Panc1 (cell line): ENCODE measurements around the gene KCNK5. TPM values are rescaled to one million over a fixed set of nuclear protein-coding genes. Genes with fewer than 3 reads are reported as not detected.

ENCODE experiments used
- ATAC-seq: fragments of 200-7000 bp; cut with Tn5 transposase; 2 replicates; pipeline ENCODE4 v1.9.1; 2020; ENCODE audit warnings: mild to moderate bottlenecking, moderate library complexity
- BruUV-seq: library from RNA; stranded (reverse); fragments of 400-500 nt; replicated peaks from 2 replicates; lab custom pipeline; 2021; lab: Mats Ljungman, UMichigan
- CTCF ChIA-PET: fragments of 300-600 bp; sonication (Branson Sonifier 250); formaldehyde crosslinking; loops from one replicate; lab custom pipeline; 2022; ENCODE audit warnings: antibody characterized with exemption; lab: Charles Lee
- POLR2A ChIA-PET: fragments of 300-600 bp; sonication (Branson Sonifier 250); formaldehyde crosslinking; loops from one replicate; lab custom pipeline; 2022; ENCODE audit warnings: antibody characterized with exemption; lab: Charles Lee
- DNase-seq: peaks from one replicate; pipeline ENCODE4 v3.0.0-alpha.2; 2010; ENCODE audit warnings: low read depth, low spot score
- H3K27ac ChIP-seq: 2 replicates; pipeline ENCODE4 v1.5.1; 2011; ENCODE audit warnings: mild to moderate bottlenecking, low read length, inconsistent platforms
- H3K27me3 ChIP-seq: fragments of 200-500 bp; sonication (Bioruptor generic); 2 replicates; pipeline ENCODE4 v1.6.0; 2014; ENCODE audit warnings: low read length, inconsistent platforms; ENCODE audit not compliant: control insufficient read depth, insufficient read depth
- H3K36me3 ChIP-seq: fragments of 200-500 bp; sonication (Bioruptor generic); 2 replicates; pipeline ENCODE4 v1.5.1; 2014; ENCODE audit warnings: inconsistent platforms, mild to moderate bottlenecking, low read length, moderate library complexity; ENCODE audit not compliant: control insufficient read depth, insufficient read depth
- H3K4me1 ChIP-seq: 2 replicates; pipeline ENCODE4 v1.5.1; 2011; ENCODE audit warnings: inconsistent platforms, mild to moderate bottlenecking, low read length, moderate library complexity; ENCODE audit not compliant: control insufficient read depth, insufficient read depth
- H3K4me3 ChIP-seq, 2 experiments: 2 replicates each; pipeline ENCODE4 v1.5.1; 2011 to 2012; ENCODE audit warnings: low read depth in 2 of 2, low read length in 2 of 2, mild to moderate bottlenecking in 2 of 2, inconsistent platforms in 1 of 2, moderate library complexity in 1 of 2
- H3K9me3 ChIP-seq: fragments of 200-500 bp; sonication (Bioruptor generic); 2 replicates; pipeline ENCODE4 v1.5.1; 2014; ENCODE audit warnings: low read depth, mild to moderate bottlenecking, inconsistent platforms, low read length, moderate library complexity; ENCODE audit not compliant: control insufficient read depth, insufficient read depth
- POLR2AphosphoS5 ChIP-seq: IDR thresholded peaks from 2 replicates; pipeline ENCODE4 v1.6.1; 2012; ENCODE audit warnings: mild to moderate bottlenecking, low read depth, low read length, moderate library complexity
- REST ChIP-seq, 2 experiments: IDR thresholded peaks; 2 replicates each; pipeline ENCODE4 v1.6.1; 2011 to 2012; ENCODE audit warnings: low read depth in 2 of 2, control low read depth in 1 of 2, low read length in 1 of 2, mild to moderate bottlenecking in 1 of 2, moderate library complexity in 1 of 2; ENCODE audit not compliant: insufficient read depth in 1 of 2
- SIN3A ChIP-seq: IDR thresholded peaks from 2 replicates; pipeline ENCODE4 v1.6.1; 2012; ENCODE audit warnings: low read depth, mild to moderate bottlenecking, low read length, moderate library complexity, borderline replicate concordance; ENCODE audit not compliant: insufficient read depth
- TCF7L2 ChIP-seq: IDR thresholded peaks from 2 replicates; pipeline ENCODE4 v1.6.1; 2011; ENCODE audit warnings: mild to moderate bottlenecking, low read depth, low read length, inconsistent platforms
- in situ Hi-C: cut with HindIII; loops from 2 replicates; pipeline ENCODE4 v1.10.0; 2016; ENCODE audit warnings: low sequenced_read_pairs, low pct_unique_long_range_greater_than_20kb
- intact Hi-C: fragments of 100-400 bp; cut with micrococcal nuclease; formaldehyde crosslinking; loops from one replicate; pipeline ENCODE4 v1.10.0; 2022; ENCODE audit not compliant: unreplicated experiment
- total RNA-seq: library from RNA; stranded (reverse); gene quantifications from one replicate; pipeline ENCODE4 v1.2.1, GENCODE V29; 2021; ENCODE audit not compliant: unreplicated experiment
- TF ChIP-seq, protein P1 (sequence below): fragments of 450-650 bp; IDR thresholded peaks from 2 replicates; pipeline ENCODE4 v1.5.1; 2017; ENCODE audit warnings: mild to moderate bottlenecking

Gene KCNK5
- total RNA-seq, 1 experiment from 2014 or later: 0.77 TPM

DNA sequence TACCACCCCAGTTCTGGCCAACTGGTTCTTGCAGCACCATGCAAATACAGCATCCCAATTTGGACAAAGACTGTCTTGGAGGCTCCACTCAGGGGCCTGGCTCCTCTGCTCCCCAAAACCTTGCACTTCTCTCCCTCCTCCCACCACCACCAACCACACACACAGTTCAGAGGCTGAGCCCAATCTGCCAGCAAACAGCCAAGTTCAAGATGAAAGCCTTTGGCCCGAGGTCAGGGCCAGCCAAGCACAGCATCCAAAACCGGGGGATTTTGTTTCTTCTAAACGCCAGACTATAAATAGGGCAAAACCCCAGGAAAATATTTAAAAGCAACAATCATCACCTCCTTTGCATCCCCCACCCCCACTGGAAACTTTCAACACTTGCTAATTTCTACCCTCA, 5.7 kb downstream of the KCNK5 start:
- Histone ChIP-seq H3K27me3 (peaks cover 7% of the 10 kb centered on the region), H3K9me3 (no peaks in the 10 kb centered on the region), H3K27ac (no peak overlapping the region), H3K4me1 (no peaks in the 10 kb centered on the region), H3K4me3 (no peak overlapping the region), H3K36me3 (no peaks in the 10 kb centered on the region)
- intact Hi-C loops: no loop called here
- ChIA-PET POLR2A (no interaction called here), CTCF (no interaction called here)
- TF ChIP-seq SIN3A (no peak), POLR2AphosphoS5 (no peak), TCF7L2 (no peak), REST (IDR thresholded peaks at IDR 0.05; ENCODE audit: insufficient read depth in 1 of 2, low read depth in 2 of 2, low read length in 1 of 2) (no peak)
- TF ChIP-seq, protein P1, sequence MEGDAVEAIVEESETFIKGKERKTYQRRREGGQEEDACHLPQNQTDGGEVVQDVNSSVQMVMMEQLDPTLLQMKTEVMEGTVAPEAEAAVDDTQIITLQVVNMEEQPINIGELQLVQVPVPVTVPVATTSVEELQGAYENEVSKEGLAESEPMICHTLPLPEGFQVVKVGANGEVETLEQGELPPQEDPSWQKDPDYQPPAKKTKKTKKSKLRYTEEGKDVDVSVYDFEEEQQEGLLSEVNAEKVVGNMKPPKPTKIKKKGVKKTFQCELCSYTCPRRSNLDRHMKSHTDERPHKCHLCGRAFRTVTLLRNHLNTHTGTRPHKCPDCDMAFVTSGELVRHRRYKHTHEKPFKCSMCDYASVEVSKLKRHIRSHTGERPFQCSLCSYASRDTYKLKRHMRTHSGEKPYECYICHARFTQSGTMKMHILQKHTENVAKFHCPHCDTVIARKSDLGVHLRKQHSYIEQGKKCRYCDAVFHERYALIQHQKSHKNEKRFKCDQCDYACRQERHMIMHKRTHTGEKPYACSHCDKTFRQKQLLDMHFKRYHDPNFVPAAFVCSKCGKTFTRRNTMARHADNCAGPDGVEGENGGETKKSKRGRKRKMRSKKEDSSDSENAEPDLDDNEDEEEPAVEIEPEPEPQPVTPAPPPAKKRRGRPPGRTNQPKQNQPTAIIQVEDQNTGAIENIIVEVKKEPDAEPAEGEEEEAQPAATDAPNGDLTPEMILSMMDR: no peak
- ATAC-seq (no peak), DNase-seq (no peak)
- in situ Hi-C loops: no loop called here
- BruUV-seq: no TSS peak

- no peaks in the 10 kb centered on the region for H3K36me3 ChIP-seq
- TF ChIP-seq POLR2AphosphoS5 (no peak), TCF7L2 (no peak), REST (IDR thresholded peaks at IDR 0.05; ENCODE audit: insufficient read depth in 1 of 2, low read depth in 2 of 2, low read length in 1 of 2) (no peak), SIN3A (no peak)
- TF ChIP-seq, protein P1: no peak
- no peak overlapping the region for H3K4me3 ChIP-seq
- ChIA-PET CTCF (no interaction called here), POLR2A (no interaction called here)
- in situ Hi-C loops (no loop called here), intact Hi-C loops (no loop called here)
- no peak overlapping the region for H3K27ac ChIP-seq
- H3K4me1 ChIP-seq: no peaks in the 10 kb centered on the region
- H3K27me3 ChIP-seq: peaks cover 7% of the 10 kb centered on the region
- BruUV-seq: no TSS peak
- DNase-seq (no peak), ATAC-seq (no peak)
- no peaks in the 10 kb centered on the region for H3K9me3 ChIP-seq
Observed at GRCh38 chr6:39223061-39223460, 6.2 kb downstream of the KCNK5 start.
